Brain microvascular endothelial cell (primary cell): ENCODE measurements around the gene PLA2G2A.

Experiments
- DNase-seq: peaks from one replicate; pipeline ENCODE4 v3.0.0-alpha.2; 2020
- H3K27ac ChIP-seq: fragments of 250-450 bp; sonication (Bioruptor Pico); 2 replicates; pipeline ENCODE4 v1.5.1; 2020; ENCODE audit warnings: mild to moderate bottlenecking, moderate library complexity
- H3K27me3 ChIP-seq: fragments of 250-450 bp; sonication (Bioruptor Pico); replicated peaks from 2 replicates; pipeline ENCODE4 v1.5.1; 2020; ENCODE audit warnings: mild to moderate bottlenecking
- H3K36me3 ChIP-seq: fragments of 250-450 bp; sonication (Bioruptor Pico); replicated peaks from 2 replicates; pipeline ENCODE4 v1.5.1; 2020; ENCODE audit warnings: mild to moderate bottlenecking
- H3K4me3 ChIP-seq: 2 replicates; pipeline ENCODE4 v1.5.1; 2011; ENCODE audit warnings: low read depth, mild to moderate bottlenecking, control low read depth, low read length, moderate library complexity
- CTCF ChIP-seq: IDR thresholded peaks from 2 replicates; pipeline ENCODE4 v1.5.1; 2011; ENCODE audit warnings: low read depth, mild to moderate bottlenecking, moderate library complexity, low read length, control low read depth, inconsistent platforms; ENCODE audit errors: missing control alignments
- in situ Hi-C: cut with HindIII; loops from 2 replicates; pipeline ENCODE4 v1.10.0; 2017; ENCODE audit warnings: low sequenced_read_pairs, low pct_ligation_motif_present

The PLA2G2A gene

DNA sequence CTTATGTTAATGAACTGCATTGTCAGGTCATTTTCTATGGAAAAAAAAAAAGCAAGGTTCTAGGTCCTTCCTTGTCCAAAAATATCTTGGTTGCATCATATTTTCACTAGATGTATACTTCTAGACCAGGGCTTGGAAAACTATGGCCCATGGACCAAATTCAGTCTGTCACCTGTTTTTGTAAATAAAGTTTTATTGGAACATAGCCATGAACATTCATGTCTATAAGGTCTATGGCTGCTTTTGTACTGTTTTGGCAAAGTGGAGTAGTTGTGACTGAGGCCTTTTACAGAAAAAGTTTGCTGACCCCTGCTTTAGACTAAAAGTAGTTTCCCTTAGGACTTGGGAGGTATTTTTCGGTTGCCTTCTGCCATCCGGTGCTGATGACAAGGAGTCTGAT lies 36.8 kb downstream of the PLA2G2A start:
- no peak for TF ChIP-seq CTCF
- H3K4me3 ChIP-seq = no peak overlapping the region
- in situ Hi-C loops = no loop called here

GRCh38 chr1:19942088-19942487 lies 37.3 kb downstream of the PLA2G2A start:
- no peak for DNase-seq
- in situ Hi-C loops = no loop called here
- H3K27me3 ChIP-seq = no peaks in the 10 kb centered on the region
- H3K4me3 ChIP-seq = no peak overlapping the region
- no peak overlapping the region for H3K27ac ChIP-seq
- H3K36me3 ChIP-seq = no peaks in the 10 kb centered on the region
- TF ChIP-seq CTCF = no peak

More for the DNA sequence above, 36.8 kb downstream of the PLA2G2A start:
- H3K36me3 ChIP-seq = no peaks in the 10 kb centered on the region
- no peaks in the 10 kb centered on the region for H3K27me3 ChIP-seq
- no peak overlapping the region for H3K27ac ChIP-seq
- DNase-seq = no peak

- DNase-seq = no peak
- Histone ChIP-seq H3K4me3 (no peak overlapping the region), H3K36me3 (no peaks in the 10 kb centered on the region), H3K27ac (no peak overlapping the region), H3K27me3 (no peaks in the 10 kb centered on the region)
- in situ Hi-C loops = no loop called here
- TF ChIP-seq CTCF = no peak
Measured at GRCh38 chr1:19941206-19941568, 38.2 kb downstream of the PLA2G2A start.

DNA sequence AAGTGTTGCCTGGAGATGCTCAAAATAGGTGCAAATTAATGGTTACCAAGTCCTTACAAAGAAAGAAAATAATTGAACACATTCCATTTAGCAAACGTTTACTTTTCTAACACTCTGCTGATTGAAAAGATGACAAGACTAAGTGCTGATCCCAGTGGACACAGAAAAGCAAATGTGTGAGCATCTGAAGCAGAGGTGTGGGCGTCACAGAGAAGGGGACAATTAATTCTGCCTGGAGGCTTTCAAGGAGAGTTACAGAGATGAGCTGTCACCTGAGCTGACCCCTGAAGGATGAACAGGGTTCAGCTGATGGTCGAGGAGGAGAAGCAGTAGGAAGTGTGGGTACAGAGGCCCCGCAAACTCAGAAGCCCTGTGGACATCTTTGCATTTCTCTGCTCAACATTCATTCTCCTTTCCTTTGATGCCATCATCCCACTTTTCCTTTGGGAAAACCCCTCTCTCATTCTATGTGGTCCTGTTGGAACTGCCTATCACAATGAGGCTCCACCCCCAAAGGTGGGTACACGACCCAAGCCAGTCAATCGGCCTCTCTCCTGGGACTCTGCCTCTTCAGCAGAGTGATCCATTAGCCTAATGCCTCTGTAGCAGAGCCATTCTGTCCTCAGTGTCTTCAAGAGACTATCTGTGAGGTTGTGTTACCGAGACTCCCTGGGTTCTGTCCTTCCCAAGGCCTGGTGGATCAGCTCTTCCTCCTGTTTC lies 38.8 kb downstream of the PLA2G2A start:
- no peak for TF ChIP-seq CTCF
- no peak for DNase-seq
- Histone ChIP-seq H3K4me3 (no peak overlapping the region), H3K27ac (no peak overlapping the region), H3K36me3 (no peaks in the 10 kb centered on the region), H3K27me3 (no peaks in the 10 kb centered on the region)
- in situ Hi-C loops = no loop called here

- TF ChIP-seq CTCF = no peak
- in situ Hi-C loops = no loop called here
- Histone ChIP-seq H3K36me3 (no peaks in the 10 kb centered on the region), H3K27me3 (no peaks in the 10 kb centered on the region), H3K27ac (no peak overlapping the region), H3K4me3 (no peak overlapping the region)
- no peak for DNase-seq
Measured at GRCh38 chr1:19938472-19938871, 40.9 kb downstream of the PLA2G2A start.
